GM23338 (cell line): ENCODE results near the gene AR.

Experiments
- CREB1 ChIP-seq: fragments of 250-450 bp; sonication (Bioruptor Pico); IDR thresholded peaks from 2 replicates; pipeline ENCODE4 v1.5.0; 2020; ENCODE audit warnings: low read depth, mild to moderate bottlenecking, moderate library complexity
- CTCF ChIP-seq, 2 experiments: fragments of 200-600 bp in 1 of 2; sonication (generic) in 1 of 2; conservative IDR thresholded peaks; 2 replicates each; pipeline versions ENCODE4 v1.5.1 to v1.6.1; 2016 to 2017; ENCODE audit warnings: antibody characterized with exemption in 2 of 2, low read depth in 2 of 2, mild to moderate bottlenecking in 2 of 2, moderate library complexity in 1 of 2
- EZH2 ChIP-seq: fragments of 200-600 bp; sonication (generic); IDR thresholded peaks from one replicate; pipeline ENCODE4 v1.8.0; 2017; ENCODE audit warnings: antibody characterized with exemption, mild to moderate bottlenecking, low read depth; ENCODE audit not compliant: unreplicated experiment
- EZH2phosphoT487 ChIP-seq: fragments of 200-600 bp; sonication (generic); IDR thresholded peaks from one replicate; pipeline ENCODE4 v1.8.1; 2018; ENCODE audit warnings: antibody characterized with exemption; ENCODE audit not compliant: unreplicated experiment
- JUNB ChIP-seq: IDR thresholded peaks from one replicate; pipeline ENCODE4 v1.6.1; 2016; ENCODE audit warnings: antibody characterized with exemption; ENCODE audit not compliant: unreplicated experiment
- POLR2AphosphoS5 ChIP-seq: IDR thresholded peaks from 2 replicates; pipeline ENCODE4 v1.6.1; 2016; ENCODE audit warnings: antibody characterized with exemption, low read depth
- TF ChIP-seq, protein P1 (sequence below): IDR thresholded peaks from one replicate; pipeline ENCODE4 v1.6.1; 2018; ENCODE audit warnings: antibody characterized with exemption; ENCODE audit not compliant: unreplicated experiment

GRCh38 chrX:67732864-67733263, 189.0 kb downstream of the AR start:
- TF ChIP-seq CTCF (conservative IDR thresholded peaks at IDR 0.05; ENCODE audit: low read depth in 2 of 2) (no peak), EZH2 (no peak), POLR2AphosphoS5 (no peak), EZH2phosphoT487 (no peak), JUNB (no peak), CREB1 (CRISPR knock-in tag) (no peak)
- TF ChIP-seq, protein P1, sequence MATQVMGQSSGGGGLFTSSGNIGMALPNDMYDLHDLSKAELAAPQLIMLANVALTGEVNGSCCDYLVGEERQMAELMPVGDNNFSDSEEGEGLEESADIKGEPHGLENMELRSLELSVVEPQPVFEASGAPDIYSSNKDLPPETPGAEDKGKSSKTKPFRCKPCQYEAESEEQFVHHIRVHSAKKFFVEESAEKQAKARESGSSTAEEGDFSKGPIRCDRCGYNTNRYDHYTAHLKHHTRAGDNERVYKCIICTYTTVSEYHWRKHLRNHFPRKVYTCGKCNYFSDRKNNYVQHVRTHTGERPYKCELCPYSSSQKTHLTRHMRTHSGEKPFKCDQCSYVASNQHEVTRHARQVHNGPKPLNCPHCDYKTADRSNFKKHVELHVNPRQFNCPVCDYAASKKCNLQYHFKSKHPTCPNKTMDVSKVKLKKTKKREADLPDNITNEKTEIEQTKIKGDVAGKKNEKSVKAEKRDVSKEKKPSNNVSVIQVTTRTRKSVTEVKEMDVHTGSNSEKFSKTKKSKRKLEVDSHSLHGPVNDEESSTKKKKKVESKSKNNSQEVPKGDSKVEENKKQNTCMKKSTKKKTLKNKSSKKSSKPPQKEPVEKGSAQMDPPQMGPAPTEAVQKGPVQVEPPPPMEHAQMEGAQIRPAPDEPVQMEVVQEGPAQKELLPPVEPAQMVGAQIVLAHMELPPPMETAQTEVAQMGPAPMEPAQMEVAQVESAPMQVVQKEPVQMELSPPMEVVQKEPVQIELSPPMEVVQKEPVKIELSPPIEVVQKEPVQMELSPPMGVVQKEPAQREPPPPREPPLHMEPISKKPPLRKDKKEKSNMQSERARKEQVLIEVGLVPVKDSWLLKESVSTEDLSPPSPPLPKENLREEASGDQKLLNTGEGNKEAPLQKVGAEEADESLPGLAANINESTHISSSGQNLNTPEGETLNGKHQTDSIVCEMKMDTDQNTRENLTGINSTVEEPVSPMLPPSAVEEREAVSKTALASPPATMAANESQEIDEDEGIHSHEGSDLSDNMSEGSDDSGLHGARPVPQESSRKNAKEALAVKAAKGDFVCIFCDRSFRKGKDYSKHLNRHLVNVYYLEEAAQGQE: no peak
